Ishikawa (cell line): ENCODE data around the gene RAB14.

Experiments used
- CEBPB ChIP-seq: IDR thresholded peaks from 2 replicates; pipeline ENCODE4 v1.6.1; 2012
- CREB1 ChIP-seq: IDR thresholded peaks from 2 replicates; pipeline ENCODE4 v1.6.1; 2012; ENCODE audit warnings: low read depth
- EGR1 ChIP-seq: IDR thresholded peaks from 2 replicates; pipeline ENCODE4 v1.6.1; 2012
- EP300 ChIP-seq: IDR thresholded peaks from 2 replicates; pipeline ENCODE4 v1.6.1; 2012; ENCODE audit warnings: borderline replicate concordance
- FOXM1 ChIP-seq: IDR thresholded peaks from 2 replicates; pipeline ENCODE4 v1.6.1; 2012; ENCODE audit warnings: low read depth, borderline replicate concordance
- RAD21 ChIP-seq: IDR thresholded peaks from 2 replicates; pipeline ENCODE4 v1.6.1; 2012; ENCODE audit warnings: low read depth
- TAF1 ChIP-seq: IDR thresholded peaks from 2 replicates; pipeline ENCODE4 v1.6.1; 2012; ENCODE audit warnings: low read depth, mild to moderate bottlenecking
- TEAD4 ChIP-seq: IDR thresholded peaks from 2 replicates; pipeline ENCODE4 v1.6.1; 2012
- YY1 ChIP-seq: IDR thresholded peaks from 2 replicates; pipeline ENCODE4 v1.6.1; 2012; ENCODE audit warnings: low read depth
- ZBTB7A ChIP-seq: IDR thresholded peaks from 2 replicates; pipeline ENCODE4 v1.6.1; 2012; ENCODE audit warnings: low read depth
- TF ChIP-seq, protein P1 (sequence below): IDR thresholded peaks from 2 replicates; pipeline ENCODE4 v1.6.1; 2012
- TF ChIP-seq, protein P2 (sequence below): IDR thresholded peaks from 2 replicates; pipeline ENCODE4 v1.6.1; 2012; ENCODE audit warnings: low read depth, mild to moderate bottlenecking
- TF ChIP-seq, protein P3 (sequence below): IDR thresholded peaks from 2 replicates; pipeline ENCODE4 v1.6.1; 2012

DNA sequence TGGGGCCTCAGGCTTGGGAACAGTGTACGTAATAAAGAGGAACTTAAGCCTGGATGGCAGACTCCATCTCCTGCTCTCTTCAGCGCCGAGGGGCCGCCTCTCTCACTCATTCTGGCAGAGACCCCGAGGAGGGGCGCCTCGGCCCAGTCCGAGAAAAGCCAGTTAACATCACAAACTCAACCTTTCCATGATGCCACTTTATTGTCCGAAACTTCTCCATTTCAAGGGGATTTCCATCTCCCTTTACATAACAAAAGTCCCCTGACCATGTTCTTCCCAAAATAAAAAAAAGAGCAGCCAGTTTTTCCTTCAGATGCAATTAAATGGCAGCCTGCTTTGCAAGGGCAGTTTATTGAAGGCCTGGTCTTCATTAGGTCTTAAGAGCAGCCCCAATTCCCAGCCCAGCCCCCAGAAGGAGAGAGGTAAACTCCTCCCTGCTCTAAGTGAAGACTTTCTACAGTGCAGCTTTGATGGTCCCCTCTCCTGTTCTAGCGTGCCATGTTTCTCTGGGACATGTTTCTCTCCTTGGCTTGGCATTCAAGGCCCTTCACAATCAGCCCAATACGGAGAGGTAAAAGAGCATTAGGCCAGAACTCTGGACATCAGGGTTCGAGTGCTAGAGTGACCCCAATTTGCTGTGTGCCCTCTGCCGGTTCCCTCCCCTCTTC, 19.5 kb upstream of the RAB14 start:
- TF ChIP-seq, protein P1, sequence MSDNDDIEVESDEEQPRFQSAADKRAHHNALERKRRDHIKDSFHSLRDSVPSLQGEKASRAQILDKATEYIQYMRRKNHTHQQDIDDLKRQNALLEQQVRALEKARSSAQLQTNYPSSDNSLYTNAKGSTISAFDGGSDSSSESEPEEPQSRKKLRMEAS = no peak
- TF ChIP-seq TAF1 = no peak
- TF ChIP-seq, protein P2, sequence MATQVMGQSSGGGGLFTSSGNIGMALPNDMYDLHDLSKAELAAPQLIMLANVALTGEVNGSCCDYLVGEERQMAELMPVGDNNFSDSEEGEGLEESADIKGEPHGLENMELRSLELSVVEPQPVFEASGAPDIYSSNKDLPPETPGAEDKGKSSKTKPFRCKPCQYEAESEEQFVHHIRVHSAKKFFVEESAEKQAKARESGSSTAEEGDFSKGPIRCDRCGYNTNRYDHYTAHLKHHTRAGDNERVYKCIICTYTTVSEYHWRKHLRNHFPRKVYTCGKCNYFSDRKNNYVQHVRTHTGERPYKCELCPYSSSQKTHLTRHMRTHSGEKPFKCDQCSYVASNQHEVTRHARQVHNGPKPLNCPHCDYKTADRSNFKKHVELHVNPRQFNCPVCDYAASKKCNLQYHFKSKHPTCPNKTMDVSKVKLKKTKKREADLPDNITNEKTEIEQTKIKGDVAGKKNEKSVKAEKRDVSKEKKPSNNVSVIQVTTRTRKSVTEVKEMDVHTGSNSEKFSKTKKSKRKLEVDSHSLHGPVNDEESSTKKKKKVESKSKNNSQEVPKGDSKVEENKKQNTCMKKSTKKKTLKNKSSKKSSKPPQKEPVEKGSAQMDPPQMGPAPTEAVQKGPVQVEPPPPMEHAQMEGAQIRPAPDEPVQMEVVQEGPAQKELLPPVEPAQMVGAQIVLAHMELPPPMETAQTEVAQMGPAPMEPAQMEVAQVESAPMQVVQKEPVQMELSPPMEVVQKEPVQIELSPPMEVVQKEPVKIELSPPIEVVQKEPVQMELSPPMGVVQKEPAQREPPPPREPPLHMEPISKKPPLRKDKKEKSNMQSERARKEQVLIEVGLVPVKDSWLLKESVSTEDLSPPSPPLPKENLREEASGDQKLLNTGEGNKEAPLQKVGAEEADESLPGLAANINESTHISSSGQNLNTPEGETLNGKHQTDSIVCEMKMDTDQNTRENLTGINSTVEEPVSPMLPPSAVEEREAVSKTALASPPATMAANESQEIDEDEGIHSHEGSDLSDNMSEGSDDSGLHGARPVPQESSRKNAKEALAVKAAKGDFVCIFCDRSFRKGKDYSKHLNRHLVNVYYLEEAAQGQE = no peak
- no peak for TF ChIP-seq EGR1
- no peak for TF ChIP-seq RAD21
- no peak for TF ChIP-seq CEBPB
- no peak for TF ChIP-seq ZBTB7A
- TF ChIP-seq CREB1 = no peak
- no peak for TF ChIP-seq TEAD4
- no peak for TF ChIP-seq EP300
- no peak for TF ChIP-seq YY1
- TF ChIP-seq, protein P3, sequence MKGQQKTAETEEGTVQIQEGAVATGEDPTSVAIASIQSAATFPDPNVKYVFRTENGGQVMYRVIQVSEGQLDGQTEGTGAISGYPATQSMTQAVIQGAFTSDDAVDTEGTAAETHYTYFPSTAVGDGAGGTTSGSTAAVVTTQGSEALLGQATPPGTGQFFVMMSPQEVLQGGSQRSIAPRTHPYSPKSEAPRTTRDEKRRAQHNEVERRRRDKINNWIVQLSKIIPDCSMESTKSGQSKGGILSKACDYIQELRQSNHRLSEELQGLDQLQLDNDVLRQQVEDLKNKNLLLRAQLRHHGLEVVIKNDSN = no peak
- no peak for TF ChIP-seq FOXM1
